ENCODE measurements around the gene SNAPC2. TPM values are rescaled to one million over a fixed set of nuclear protein-coding genes. Genes with fewer than 3 reads are reported as not detected.

SNAPC2 gene
- total RNA-seq, 1 donor = 18.5 TPM

DNA sequence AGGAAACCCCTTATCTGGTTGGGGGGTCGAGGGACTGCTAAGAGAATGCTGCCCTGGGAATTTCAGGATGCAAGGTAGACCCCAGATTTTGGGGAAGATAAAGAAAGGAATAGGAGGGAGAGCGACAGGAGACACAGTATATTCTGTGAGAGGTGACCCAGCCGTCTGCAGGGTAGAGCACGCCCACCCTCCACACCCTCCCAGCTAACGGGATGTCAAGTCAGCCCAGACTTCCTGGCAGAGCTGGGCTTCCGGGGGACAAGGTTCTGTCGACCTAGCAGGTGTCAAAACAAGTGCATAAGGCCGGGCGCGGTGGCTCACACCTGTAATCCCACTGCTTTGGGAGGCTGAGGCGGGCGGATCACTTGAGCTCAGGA, 45.3 kb upstream of the SNAPC2 start:
- H3K79me2 ChIP-seq (ENCODE audit: insufficient read depth, low read length) = no peaks in the 10 kb centered on the region
- H4K20me1 ChIP-seq (ENCODE audit: insufficient read depth, low read length) = no peaks in the 10 kb centered on the region
- peaks cover 25% of the 10 kb centered on the region for H3K27me3 ChIP-seq (ENCODE audit: insufficient read depth, low read length)
- no peak overlapping the region for H3K27ac ChIP-seq (ENCODE audit: low read depth, low read length)
- H3K4me3 ChIP-seq (ENCODE audit: insufficient read depth, low read length) = no peak overlapping the region
- no peaks in the 10 kb centered on the region for H3K36me3 ChIP-seq (ENCODE audit: insufficient read depth, low read length)
- H3K9me3 ChIP-seq (ENCODE audit: low read depth, low read length) = no peaks in the 10 kb centered on the region
- H3K4me2 ChIP-seq (ENCODE audit: insufficient read depth, low read length) = no peak overlapping the region
- peaks cover 9% of the 10 kb centered on the region for H3K4me1 ChIP-seq (ENCODE audit: insufficient read depth, low read length)
- peak; percentile 21 for DNase-seq (ENCODE audit: insufficient read length, low spot score, missing footprints)
- H2AFZ ChIP-seq (ENCODE audit: low read length) = no peak overlapping the region
- TF ChIP-seq CTCF (IDR thresholded peaks at IDR 0.05; ENCODE audit: extremely low read depth, low read depth, low read length) = no peak

DNA sequence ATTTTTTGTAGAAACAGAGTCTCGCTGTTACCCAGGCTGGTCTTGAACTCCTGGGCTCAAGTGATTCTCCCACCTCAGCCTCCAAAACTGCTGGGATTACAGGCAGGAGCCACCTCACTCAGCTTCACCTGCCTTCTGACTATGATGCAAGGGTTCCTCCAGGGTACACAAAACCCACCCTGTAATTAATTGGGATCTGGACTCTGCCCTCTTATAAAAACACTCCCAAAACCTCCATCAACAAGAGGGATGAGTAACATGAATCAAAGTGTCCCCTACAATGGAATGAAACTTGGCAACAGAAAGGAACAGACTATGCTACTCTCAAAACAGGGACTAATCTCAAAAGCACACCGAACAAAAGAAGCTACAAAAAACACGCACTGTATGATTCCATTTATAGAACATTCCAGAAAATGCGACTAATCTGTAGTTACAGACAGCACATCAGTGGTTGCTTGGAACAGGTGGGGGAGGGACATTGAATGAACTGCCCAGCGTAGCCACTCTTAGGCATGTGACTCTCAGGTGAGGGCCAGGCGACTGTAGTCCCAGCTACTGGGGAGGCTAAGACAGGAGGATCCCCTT, 42.8 kb upstream of the SNAPC2 start:
- Histone ChIP-seq H3K79me2 (ENCODE audit: insufficient read depth, low read length) (no peaks in the 10 kb centered on the region), H3K9me3 (ENCODE audit: low read depth, low read length) (no peaks in the 10 kb centered on the region), H3K36me3 (ENCODE audit: insufficient read depth, low read length) (no peaks in the 10 kb centered on the region), H3K4me1 (ENCODE audit: insufficient read depth, low read length) (peaks cover 4% of the 10 kb centered on the region), H3K4me2 (ENCODE audit: insufficient read depth, low read length) (peak overlapping the region; percentile 23), H4K20me1 (ENCODE audit: insufficient read depth, low read length) (no peaks in the 10 kb centered on the region), H3K27me3 (ENCODE audit: insufficient read depth, low read length) (peaks cover 25% of the 10 kb centered on the region), H2AFZ (ENCODE audit: low read length) (peak overlapping the region; percentile 29), H3K27ac (ENCODE audit: low read depth, low read length) (no peak overlapping the region), H3K4me3 (ENCODE audit: insufficient read depth, low read length) (no peak overlapping the region)
- DNase-seq (ENCODE audit: insufficient read length, low spot score, missing footprints) = peak; percentile 81
- TF ChIP-seq CTCF (IDR thresholded peaks at IDR 0.05; ENCODE audit: extremely low read depth, low read depth, low read length) = no peak

GRCh38 chr19:7879111-7879807, 40.9 kb upstream of the SNAPC2 start:
- TF ChIP-seq CTCF (IDR thresholded peaks at IDR 0.05; ENCODE audit: extremely low read depth, low read depth, low read length) = no peak
- Histone ChIP-seq H3K9me3 (ENCODE audit: low read depth, low read length) (no peaks in the 10 kb centered on the region), H3K36me3 (ENCODE audit: insufficient read depth, low read length) (no peaks in the 10 kb centered on the region), H3K4me2 (ENCODE audit: insufficient read depth, low read length) (no peak overlapping the region), H3K79me2 (ENCODE audit: insufficient read depth, low read length) (no peaks in the 10 kb centered on the region), H3K4me3 (ENCODE audit: insufficient read depth, low read length) (no peak overlapping the region), H4K20me1 (ENCODE audit: insufficient read depth, low read length) (no peaks in the 10 kb centered on the region), H2AFZ (ENCODE audit: low read length) (no peak overlapping the region), H3K27ac (ENCODE audit: low read depth, low read length) (no peak overlapping the region), H3K27me3 (ENCODE audit: insufficient read depth, low read length) (peaks cover 8% of the 10 kb centered on the region), H3K4me1 (ENCODE audit: insufficient read depth, low read length) (peaks cover 4% of the 10 kb centered on the region)
- peak; percentile 39 for DNase-seq (ENCODE audit: insufficient read length, low spot score, missing footprints)

- Histone ChIP-seq H3K9me3 (ENCODE audit: low read depth, low read length) (no peaks in the 10 kb centered on the region), H3K79me2 (ENCODE audit: insufficient read depth, low read length) (no peaks in the 10 kb centered on the region), H3K36me3 (ENCODE audit: insufficient read depth, low read length) (no peaks in the 10 kb centered on the region), H3K4me2 (ENCODE audit: insufficient read depth, low read length) (no peak overlapping the region), H2AFZ (ENCODE audit: low read length) (no peak overlapping the region), H4K20me1 (ENCODE audit: insufficient read depth, low read length) (no peaks in the 10 kb centered on the region), H3K27me3 (ENCODE audit: insufficient read depth, low read length) (peaks cover 2% of the 10 kb centered on the region), H3K27ac (ENCODE audit: low read depth, low read length) (no peak overlapping the region), H3K4me3 (ENCODE audit: insufficient read depth, low read length) (no peak overlapping the region), H3K4me1 (ENCODE audit: insufficient read depth, low read length) (peaks cover 4% of the 10 kb centered on the region)
- no peak for TF ChIP-seq CTCF (IDR thresholded peaks at IDR 0.05; ENCODE audit: extremely low read depth, low read depth, low read length)
- DNase-seq (ENCODE audit: insufficient read length, low spot score, missing footprints) = no peak
Measured at GRCh38 chr19:7879836-7880235, 40.3 kb upstream of the SNAPC2 start.
